Measurements from ENCODE around the gene PPP1R13B.

Gene PPP1R13B

DNA sequence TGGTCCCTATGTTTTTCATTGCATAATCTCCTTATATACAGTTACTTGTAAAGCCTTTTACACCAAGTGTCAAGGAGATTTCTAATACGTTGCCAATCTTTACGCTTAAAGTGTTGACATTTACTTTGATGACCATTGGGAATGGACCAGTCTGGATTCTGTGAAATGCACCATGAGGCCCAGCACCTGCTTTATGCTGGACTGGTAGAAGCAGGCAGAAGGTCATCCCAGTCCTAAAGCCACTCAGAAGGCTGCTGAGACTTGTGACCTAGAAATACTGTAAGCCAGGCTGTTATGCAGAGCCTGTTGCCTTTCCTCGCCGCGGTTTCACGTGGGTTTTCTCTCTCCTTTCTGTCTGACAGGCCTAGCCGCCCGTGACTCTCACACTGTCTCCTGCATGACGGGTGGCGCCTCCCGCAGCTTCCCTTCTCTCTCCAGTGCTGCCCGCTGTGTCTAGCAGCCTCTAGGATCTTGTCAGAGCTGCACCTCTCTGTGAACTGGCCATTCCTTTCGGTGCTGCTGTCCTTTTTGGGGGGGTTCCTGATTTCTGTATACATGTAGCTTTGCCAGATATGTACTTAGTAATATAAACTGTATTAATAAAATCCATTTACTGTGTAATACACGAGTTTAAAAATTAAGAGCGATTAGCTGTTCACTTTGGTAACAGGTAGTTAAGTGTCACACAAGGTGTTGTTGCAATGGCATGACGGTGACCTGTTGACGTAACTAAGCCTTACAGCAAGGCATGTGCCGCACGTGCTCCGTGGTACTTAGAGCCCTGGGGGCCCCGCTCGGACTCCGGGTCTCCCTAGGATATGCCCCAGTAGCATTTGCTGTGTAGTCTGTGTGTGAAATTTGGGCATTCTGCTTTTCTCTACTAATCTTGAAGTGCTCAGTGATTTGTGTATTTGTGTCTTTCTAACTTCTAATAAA lies 161.8 kb downstream of the PPP1R13B start:
- no peak for DNase-seq (ENCODE audit: low read depth)

DNA sequence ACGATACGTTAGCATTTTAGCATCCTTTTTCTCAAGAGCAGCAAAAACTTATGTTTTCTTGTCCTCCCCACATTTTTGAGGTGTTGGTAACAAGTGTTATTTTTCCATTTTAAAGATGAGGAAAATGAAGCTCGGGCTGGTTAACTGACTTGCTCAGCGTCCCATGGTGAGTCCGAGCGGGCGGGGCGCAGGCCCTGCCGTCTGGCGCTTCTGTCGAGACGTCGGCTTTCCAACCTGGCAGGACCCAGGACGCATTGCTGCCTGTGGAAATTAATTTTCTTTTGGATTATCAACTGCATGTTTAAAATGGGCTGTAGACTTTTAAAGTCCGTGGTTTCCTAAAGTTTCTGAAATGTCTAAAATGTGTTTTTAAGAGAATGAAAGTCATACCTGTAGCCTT lies 162.5 kb downstream of the PPP1R13B start:
- DNase-seq (ENCODE audit: low read depth), result no peak

GRCh38 chr14:103684471-103684870 lies 162.9 kb downstream of the PPP1R13B start:
- no peak for DNase-seq (ENCODE audit: low read depth)
